SU-DHL-6 (cell line): ENCODE measurements around the gene MYLK4.

Experiments used
- H2AFZ ChIP-seq: fragments of 200-600 bp; sonication (generic); 2 replicates; pipeline ENCODE4 v1.6.1; 2014; ENCODE audit warnings: low read depth, mild to moderate bottlenecking, moderate library complexity, mixed read lengths, antibody characterized with exemption, low read length; ENCODE audit not compliant: severe bottlenecking
- H3F3A ChIP-seq: fragments of 200-600 bp; shearing (Covaris generic); 2 replicates; pipeline ENCODE4 v1.6.0; 2016; ENCODE audit warnings: antibody characterized with exemption, mild to moderate bottlenecking; ENCODE audit not compliant: insufficient read depth
- H3K27ac ChIP-seq: fragments of 200-600 bp; sonication (generic); 2 replicates; pipeline ENCODE4 v1.5.1; 2016; ENCODE audit warnings: low read depth, mild to moderate bottlenecking, low read length, moderate library complexity, mixed read lengths
- H3K27me3 ChIP-seq: fragments of 200-600 bp; sonication (generic), shearing (Covaris generic); 2 replicates; pipeline ENCODE4 v1.6.0; 2014; ENCODE audit warnings: mild to moderate bottlenecking, low read length
- H3K36me3 ChIP-seq: fragments of 200-600 bp; sonication (generic); 2 replicates; pipeline ENCODE4 v1.6.1; 2014; ENCODE audit warnings: mild to moderate bottlenecking, low read length, mixed read lengths
- H3K4me2 ChIP-seq: fragments of 300-600, 200-600 bp; shearing (Covaris generic), sonication (generic); 2 replicates; pipeline ENCODE4 v1.6.0; 2014; ENCODE audit warnings: low read length, low read depth, mild to moderate bottlenecking; ENCODE audit not compliant: poor library complexity, severe bottlenecking
- H3K4me3 ChIP-seq: fragments of 200-600 bp; sonication (generic); 2 replicates; pipeline ENCODE4 v1.5.1; 2014; ENCODE audit warnings: antibody characterized with exemption, low read length, mild to moderate bottlenecking, mixed read lengths; ENCODE audit not compliant: insufficient read depth, poor library complexity, severe bottlenecking
- H3K79me2 ChIP-seq: fragments of 200-600 bp; sonication (generic); 2 replicates; pipeline ENCODE4 v1.6.1; 2014; ENCODE audit warnings: mild to moderate bottlenecking, low read length, moderate library complexity; ENCODE audit not compliant: insufficient read depth
- H3K9ac ChIP-seq: fragments of 200-600 bp; sonication (generic); 2 replicates; pipeline ENCODE4 v1.7.0; 2014; ENCODE audit warnings: mild to moderate bottlenecking, low read length
- H3K9me2 ChIP-seq: fragments of 200-600 bp; sonication (generic); replicated peaks from 2 replicates; pipeline ENCODE4 v1.6.1; 2014; ENCODE audit warnings: low read length; ENCODE audit not compliant: insufficient read depth
- H3K9me3 ChIP-seq: fragments of 200-600 bp; sonication (generic); 2 replicates; pipeline ENCODE4 v1.6.1; 2014; ENCODE audit warnings: low read length, mixed read lengths; ENCODE audit not compliant: insufficient read depth
- H4K20me1 ChIP-seq: fragments of 200-600 bp; sonication (generic); 2 replicates; pipeline ENCODE4 v1.6.1; 2014; ENCODE audit warnings: low read depth, mild to moderate bottlenecking, antibody characterized with exemption, low read length, moderate library complexity, mixed read lengths
- EZH2phosphoT487 ChIP-seq: fragments of 200-600 bp; sonication (generic), shearing (Covaris generic); conservative IDR thresholded peaks from 2 replicates; pipeline ENCODE4 v1.6.1; 2018; ENCODE audit warnings: mild to moderate bottlenecking, antibody characterized with exemption, low read length, moderate library complexity, mixed read lengths
- TF ChIP-seq, protein P1 (sequence below): fragments of 200-600 bp; sonication (generic); IDR thresholded peaks from one replicate; pipeline ENCODE4 v1.5.1; 2017; ENCODE audit warnings: antibody characterized with exemption, mild to moderate bottlenecking, low read length, moderate library complexity; ENCODE audit not compliant: insufficient read depth, poor library complexity, severe bottlenecking

Gene MYLK4

GRCh38 chr6:2786269-2786668 lies 35.5 kb upstream of the MYLK4 start:
- TF ChIP-seq, protein P1, sequence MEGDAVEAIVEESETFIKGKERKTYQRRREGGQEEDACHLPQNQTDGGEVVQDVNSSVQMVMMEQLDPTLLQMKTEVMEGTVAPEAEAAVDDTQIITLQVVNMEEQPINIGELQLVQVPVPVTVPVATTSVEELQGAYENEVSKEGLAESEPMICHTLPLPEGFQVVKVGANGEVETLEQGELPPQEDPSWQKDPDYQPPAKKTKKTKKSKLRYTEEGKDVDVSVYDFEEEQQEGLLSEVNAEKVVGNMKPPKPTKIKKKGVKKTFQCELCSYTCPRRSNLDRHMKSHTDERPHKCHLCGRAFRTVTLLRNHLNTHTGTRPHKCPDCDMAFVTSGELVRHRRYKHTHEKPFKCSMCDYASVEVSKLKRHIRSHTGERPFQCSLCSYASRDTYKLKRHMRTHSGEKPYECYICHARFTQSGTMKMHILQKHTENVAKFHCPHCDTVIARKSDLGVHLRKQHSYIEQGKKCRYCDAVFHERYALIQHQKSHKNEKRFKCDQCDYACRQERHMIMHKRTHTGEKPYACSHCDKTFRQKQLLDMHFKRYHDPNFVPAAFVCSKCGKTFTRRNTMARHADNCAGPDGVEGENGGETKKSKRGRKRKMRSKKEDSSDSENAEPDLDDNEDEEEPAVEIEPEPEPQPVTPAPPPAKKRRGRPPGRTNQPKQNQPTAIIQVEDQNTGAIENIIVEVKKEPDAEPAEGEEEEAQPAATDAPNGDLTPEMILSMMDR, result no peak
- TF ChIP-seq EZH2phosphoT487, result no peak
- Histone ChIP-seq H3K36me3 (peaks cover 10% of the 10 kb centered on the region; the same call in 1 of the 2 replicates), H3K9ac (no peak overlapping the region), H4K20me1 (no peaks in the 10 kb centered on the region; the same call in 1 of the 2 replicates), H3K4me3 (no peak overlapping the region), H3K27me3 (no peaks in the 10 kb centered on the region), H3K9me2 (no peaks in the 10 kb centered on the region), H3K79me2 (peaks cover 42% of the 10 kb centered on the region), H2AFZ (no peak overlapping the region), H3K4me2 (no peak overlapping the region), H3K27ac (no peak overlapping the region), H3K9me3 (no peaks in the 10 kb centered on the region), H3F3A (peaks cover 15% of the 10 kb centered on the region)

DNA sequence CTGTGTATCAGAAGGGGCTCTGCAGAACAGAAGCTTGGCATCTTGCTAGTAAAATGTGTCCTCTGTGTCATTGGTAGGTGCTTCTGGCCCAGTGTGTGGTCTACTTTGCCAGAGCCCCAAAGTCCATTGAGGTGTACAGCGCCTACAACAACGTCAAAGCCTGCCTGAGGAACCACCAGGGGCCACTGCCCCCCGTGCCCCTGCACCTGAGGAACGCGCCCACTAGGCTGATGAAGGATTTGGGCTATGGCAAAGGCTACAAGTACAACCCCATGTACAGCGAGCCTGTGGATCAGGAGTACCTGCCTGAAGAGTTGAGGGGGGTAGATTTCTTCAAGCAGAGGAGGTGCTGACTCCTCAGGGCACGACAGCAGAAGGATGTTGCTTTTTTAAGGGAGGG lies 34.2 kb upstream of the MYLK4 start:
- TF ChIP-seq, protein P1, result no peak
- TF ChIP-seq EZH2phosphoT487, result no peak
- Histone ChIP-seq H4K20me1 (peaks cover 4% of the 10 kb centered on the region; the same call in 1 of the 2 replicates), H3K9ac (no peak overlapping the region), H3K27ac (no peak overlapping the region), H3K4me2 (no peak overlapping the region), H2AFZ (no peak overlapping the region), H3K79me2 (peaks cover 55% of the 10 kb centered on the region), H3K9me3 (no peaks in the 10 kb centered on the region), H3F3A (peaks cover 1% of the 10 kb centered on the region; the same call in 1 of the 2 replicates), H3K36me3 (peaks cover 20% of the 10 kb centered on the region), H3K9me2 (no peaks in the 10 kb centered on the region), H3K27me3 (no peaks in the 10 kb centered on the region), H3K4me3 (no peak overlapping the region)

DNA sequence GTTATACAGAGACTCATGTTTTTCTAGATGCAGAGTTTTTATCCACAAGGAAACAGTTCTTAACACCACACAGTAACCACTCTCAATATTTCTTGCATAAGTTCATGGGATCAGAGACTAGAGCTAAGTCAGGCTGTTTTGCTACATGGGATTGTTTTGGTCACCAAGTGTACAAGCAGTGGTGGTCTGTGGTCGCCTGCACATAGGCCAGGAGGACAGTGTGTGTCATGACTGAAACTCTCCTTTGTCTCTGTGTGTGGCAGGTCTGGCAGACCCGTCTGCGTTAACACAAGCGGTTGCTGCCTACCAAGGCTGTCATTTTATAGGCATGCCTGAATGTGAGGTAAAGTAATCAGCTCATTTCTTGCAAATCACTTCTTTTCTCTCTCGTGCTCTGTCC lies 33.3 kb upstream of the MYLK4 start:
- TF ChIP-seq, protein P1, result no peak
- no peak for TF ChIP-seq EZH2phosphoT487
- Histone ChIP-seq H3K79me2 (peaks cover 64% of the 10 kb centered on the region), H3K9me3 (no peaks in the 10 kb centered on the region), H2AFZ (no peak overlapping the region), H4K20me1 (peaks cover 5% of the 10 kb centered on the region; the same call in 1 of the 2 replicates), H3K4me3 (no peak overlapping the region), H3K27me3 (no peaks in the 10 kb centered on the region), H3K9me2 (no peaks in the 10 kb centered on the region), H3F3A (no peaks in the 10 kb centered on the region; the same call in 1 of the 2 replicates), H3K36me3 (peaks cover 26% of the 10 kb centered on the region), H3K4me2 (no peak overlapping the region), H3K9ac (no peak overlapping the region), H3K27ac (no peak overlapping the region)
